OCI-LY1 (cell line): ENCODE data around the gene ABLIM1.

Experiments used
- H2AFZ ChIP-seq: fragments of 200-600 bp; sonication (generic), shearing (Covaris generic); 2 replicates; pipeline ENCODE4 v1.6.0; 2014; ENCODE audit warnings: antibody characterized with exemption, mild to moderate bottlenecking, low read length
- H3F3A ChIP-seq: fragments of 200-600 bp; sonication (generic), shearing (Covaris generic); 2 replicates; pipeline ENCODE4 v1.6.0; 2014; ENCODE audit warnings: mild to moderate bottlenecking, antibody characterized with exemption, low read length, moderate library complexity; ENCODE audit not compliant: insufficient read depth
- H3K27ac ChIP-seq: fragments of 200-600 bp; sonication (generic); 2 replicates; pipeline ENCODE4 v1.5.1; 2014; ENCODE audit warnings: low read length, mixed run types, mild to moderate bottlenecking, low read depth; ENCODE audit not compliant: poor library complexity, severe bottlenecking
- H3K27me3 ChIP-seq: fragments of 200-600 bp; sonication (generic); 2 replicates; pipeline ENCODE4 v1.6.0; 2014; ENCODE audit warnings: antibody characterized with exemption, mild to moderate bottlenecking, low read length, moderate library complexity; ENCODE audit not compliant: insufficient read depth
- H3K36me3 ChIP-seq: fragments of 200-600 bp; sonication (generic); 2 replicates; pipeline ENCODE4 v1.6.1; 2014; ENCODE audit warnings: mild to moderate bottlenecking, antibody characterized with exemption, low read length, moderate library complexity, mixed read lengths; ENCODE audit not compliant: insufficient read depth
- H3K4me1 ChIP-seq: fragments of 200-600 bp; sonication (generic); 2 replicates; pipeline ENCODE4 v1.5.1; 2014; ENCODE audit warnings: mild to moderate bottlenecking, low read length, moderate library complexity; ENCODE audit not compliant: insufficient read depth, severe bottlenecking
- H3K4me2 ChIP-seq: fragments of 200-600 bp; sonication (generic), shearing (Covaris generic); 2 replicates; pipeline ENCODE4 v1.6.1; 2014; ENCODE audit warnings: low read length
- H3K4me3 ChIP-seq: fragments of 200-600 bp; sonication (generic); 2 replicates; pipeline ENCODE4 v1.5.1; 2014; ENCODE audit warnings: low read length, low read depth, mild to moderate bottlenecking, mixed read lengths; ENCODE audit not compliant: poor library complexity, severe bottlenecking
- H3K79me2 ChIP-seq: fragments of 200-600 bp; shearing (Covaris generic); 2 replicates; pipeline ENCODE4 v1.6.1; 2016; ENCODE audit warnings: mixed run types, low read length, mixed read lengths; ENCODE audit not compliant: insufficient read depth
- H3K9ac ChIP-seq: fragments of 200-600 bp; sonication (generic), shearing (Covaris generic); 2 replicates; pipeline ENCODE4 v1.6.1; 2014; ENCODE audit warnings: mild to moderate bottlenecking, low read length, mixed read lengths
- H3K9me2 ChIP-seq: fragments of 200-600 bp; sonication (generic), shearing (Covaris generic); 2 replicates; pipeline ENCODE4 v1.6.1; 2014; ENCODE audit warnings: low read depth, mild to moderate bottlenecking, low read length, mixed read lengths
- H3K9me3 ChIP-seq: fragments of 200-600 bp; shearing (Covaris generic); 2 replicates; pipeline ENCODE4 v1.6.1; 2014; ENCODE audit warnings: low read length, mixed read lengths
- H4K20me1 ChIP-seq: fragments of 200-600 bp; sonication (generic), shearing (Covaris generic); 2 replicates; pipeline ENCODE4 v1.6.0; 2016; ENCODE audit warnings: mild to moderate bottlenecking, low read length; ENCODE audit not compliant: insufficient read depth
- EZH2 ChIP-seq: fragments of 200-600 bp; sonication (generic), shearing (Covaris generic); IDR thresholded peaks from 2 replicates; pipeline ENCODE4 v1.8.0; 2017; ENCODE audit warnings: borderline replicate concordance, mixed run types, mild to moderate bottlenecking, antibody characterized with exemption, low read length, moderate library complexity, mixed read lengths
- TF ChIP-seq, protein P1 (sequence below): fragments of 200-600 bp; sonication (generic), shearing (Covaris generic); IDR thresholded peaks from 2 replicates; pipeline ENCODE4 v1.5.1; 2017; ENCODE audit warnings: mild to moderate bottlenecking, antibody characterized with exemption, low read length, moderate library complexity, mixed read lengths

The ABLIM1 gene

GRCh38 chr10:114616103-114616502, 42.0 kb downstream of the ABLIM1 start:
- Histone ChIP-seq H3K4me2 (no peak overlapping the region), H3K9me3 (no peaks in the 10 kb centered on the region), H3K4me3 (no peak overlapping the region), H3K4me1 (no peaks in the 10 kb centered on the region), H3K9me2 (no peaks in the 10 kb centered on the region), H3K27me3 (no peaks in the 10 kb centered on the region; the same call in 1 of the 2 replicates), H3K27ac (no peak overlapping the region), H3K79me2 (no peaks in the 10 kb centered on the region), H3K9ac (no peak overlapping the region), H4K20me1 (no peaks in the 10 kb centered on the region), H3F3A (no peaks in the 10 kb centered on the region), H2AFZ (no peak overlapping the region), H3K36me3 (no peaks in the 10 kb centered on the region)
- TF ChIP-seq, protein P1, sequence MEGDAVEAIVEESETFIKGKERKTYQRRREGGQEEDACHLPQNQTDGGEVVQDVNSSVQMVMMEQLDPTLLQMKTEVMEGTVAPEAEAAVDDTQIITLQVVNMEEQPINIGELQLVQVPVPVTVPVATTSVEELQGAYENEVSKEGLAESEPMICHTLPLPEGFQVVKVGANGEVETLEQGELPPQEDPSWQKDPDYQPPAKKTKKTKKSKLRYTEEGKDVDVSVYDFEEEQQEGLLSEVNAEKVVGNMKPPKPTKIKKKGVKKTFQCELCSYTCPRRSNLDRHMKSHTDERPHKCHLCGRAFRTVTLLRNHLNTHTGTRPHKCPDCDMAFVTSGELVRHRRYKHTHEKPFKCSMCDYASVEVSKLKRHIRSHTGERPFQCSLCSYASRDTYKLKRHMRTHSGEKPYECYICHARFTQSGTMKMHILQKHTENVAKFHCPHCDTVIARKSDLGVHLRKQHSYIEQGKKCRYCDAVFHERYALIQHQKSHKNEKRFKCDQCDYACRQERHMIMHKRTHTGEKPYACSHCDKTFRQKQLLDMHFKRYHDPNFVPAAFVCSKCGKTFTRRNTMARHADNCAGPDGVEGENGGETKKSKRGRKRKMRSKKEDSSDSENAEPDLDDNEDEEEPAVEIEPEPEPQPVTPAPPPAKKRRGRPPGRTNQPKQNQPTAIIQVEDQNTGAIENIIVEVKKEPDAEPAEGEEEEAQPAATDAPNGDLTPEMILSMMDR = no peak
- no peak for TF ChIP-seq EZH2

DNA sequence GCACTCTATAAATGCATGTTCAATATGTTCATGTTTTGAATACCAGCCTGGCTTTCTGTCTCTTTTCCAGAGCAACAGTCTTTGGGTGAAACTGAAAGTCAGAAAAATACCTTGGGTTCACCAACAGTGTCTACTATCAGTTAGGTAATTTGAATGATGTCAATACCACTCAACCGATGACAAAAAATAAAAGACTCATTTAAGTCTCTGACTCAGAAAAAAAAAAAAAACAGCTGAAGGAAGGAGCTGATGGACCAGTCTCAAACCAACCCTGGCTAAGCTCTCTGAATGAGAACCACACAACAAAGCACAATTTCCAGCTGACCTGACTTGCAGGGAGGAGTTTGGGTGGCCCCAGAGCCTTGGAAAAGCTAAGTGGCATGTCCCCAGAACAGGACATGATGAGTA, 42.5 kb downstream of the ABLIM1 start:
- no peak overlapping the region for H3K27ac ChIP-seq
- H3K9me2 ChIP-seq = no peaks in the 10 kb centered on the region
- H3K4me3 ChIP-seq = no peak overlapping the region
- no peak overlapping the region for H3K9ac ChIP-seq
- no peaks in the 10 kb centered on the region for H4K20me1 ChIP-seq
- no peaks in the 10 kb centered on the region for H3K79me2 ChIP-seq
- H3K9me3 ChIP-seq = no peaks in the 10 kb centered on the region
- no peaks in the 10 kb centered on the region for H3K36me3 ChIP-seq
- TF ChIP-seq EZH2 = no peak
- TF ChIP-seq, protein P1 = no peak
- H3K4me2 ChIP-seq = no peak overlapping the region
- H3F3A ChIP-seq = no peaks in the 10 kb centered on the region
- no peak overlapping the region for H2AFZ ChIP-seq
- H3K4me1 ChIP-seq = no peaks in the 10 kb centered on the region
- no peaks in the 10 kb centered on the region; the same call in 1 of the 2 replicates for H3K27me3 ChIP-seq

DNA sequence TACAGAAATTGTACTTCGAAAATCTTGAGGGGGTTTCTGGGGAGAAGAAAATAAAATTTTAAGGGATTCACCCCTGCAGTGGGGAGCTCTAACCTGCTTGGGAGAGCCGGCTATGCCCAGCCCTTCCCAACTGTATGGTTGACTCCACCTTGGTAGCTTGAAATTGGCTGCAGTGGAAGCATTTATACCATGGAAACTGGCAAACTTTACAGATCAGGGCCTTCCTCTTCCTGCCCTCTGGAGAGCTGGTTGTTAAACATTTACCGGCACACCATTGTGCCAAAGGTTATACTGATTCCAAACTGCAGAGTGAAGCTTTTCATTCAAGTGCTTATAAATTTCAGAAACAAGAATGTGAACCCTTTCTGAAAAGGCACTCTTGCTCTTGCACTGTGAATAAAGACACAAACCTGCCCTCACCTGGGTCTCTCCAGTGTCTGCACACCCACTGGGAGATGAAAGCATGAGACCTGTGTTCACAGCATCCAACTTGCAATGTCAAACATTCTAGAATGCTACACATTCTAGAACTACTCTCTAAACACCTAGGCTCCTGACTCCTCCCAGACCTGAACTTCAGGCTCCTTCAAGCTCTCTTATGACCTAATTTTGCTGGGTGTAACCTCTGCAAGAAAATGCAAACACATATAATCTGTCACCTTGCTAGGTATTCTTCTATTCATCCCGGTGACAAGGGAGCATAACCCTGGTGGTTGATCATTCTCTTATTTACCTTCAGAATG, 44.7 kb downstream of the ABLIM1 start:
- Histone ChIP-seq H3K36me3 (no peaks in the 10 kb centered on the region), H3K27ac (no peak overlapping the region), H4K20me1 (no peaks in the 10 kb centered on the region), H3K9me3 (no peaks in the 10 kb centered on the region), H3K9me2 (no peaks in the 10 kb centered on the region), H3F3A (no peaks in the 10 kb centered on the region), H3K27me3 (no peaks in the 10 kb centered on the region; the same call in 1 of the 2 replicates), H3K9ac (no peak overlapping the region), H3K4me1 (no peaks in the 10 kb centered on the region), H2AFZ (no peak overlapping the region), H3K4me3 (no peak overlapping the region), H3K79me2 (no peaks in the 10 kb centered on the region), H3K4me2 (no peak overlapping the region)
- TF ChIP-seq, protein P1 = no peak
- no peak for TF ChIP-seq EZH2
